ENCODE data around the gene PSMG3. TPM values are rescaled to one million over a fixed set of nuclear protein-coding genes. Genes with fewer than 3 reads are reported as not detected.

The PSMG3 gene
- total RNA-seq, 4 donors from 2014 or later: 22.0 to 37.7 (median 28.4) TPM

DNA sequence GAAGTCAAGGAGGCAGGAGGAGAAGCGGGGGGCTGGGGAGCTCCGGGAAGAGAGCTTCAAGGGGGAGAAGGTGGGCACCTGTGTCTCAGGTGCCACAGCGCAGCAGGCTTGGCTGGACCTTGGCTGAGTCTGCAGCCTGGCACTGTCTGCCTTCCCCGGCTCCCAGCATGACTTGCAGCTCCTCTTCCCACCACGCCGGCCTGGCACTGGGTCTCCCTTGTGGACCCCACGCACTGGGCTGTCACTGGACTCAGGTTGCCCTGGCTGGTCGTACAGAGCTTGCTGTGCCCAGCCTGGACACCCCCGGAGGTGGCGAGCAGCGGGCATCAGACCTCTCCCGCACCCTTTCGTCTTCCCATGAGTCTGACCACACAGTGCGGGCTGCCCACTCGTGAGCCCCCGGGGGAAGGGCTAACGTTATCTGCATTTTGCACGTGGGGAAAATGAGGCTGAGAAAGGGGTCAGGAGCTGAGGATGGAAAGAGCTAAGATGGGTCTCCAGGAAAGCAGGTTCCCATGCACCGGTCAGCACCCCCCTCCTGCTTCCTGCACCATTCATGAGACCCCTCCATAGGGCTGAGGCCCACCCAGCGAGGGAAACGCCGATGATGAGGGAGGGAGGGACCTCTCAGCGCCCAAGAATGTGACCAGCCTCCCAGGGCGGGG, 40.3 kb upstream of the PSMG3 start:
- no peak for ATAC-seq (ENCODE audit: low FRiP score)
- DNase-seq (ENCODE audit: low spot score): no peak
- TF ChIP-seq, protein P1, sequence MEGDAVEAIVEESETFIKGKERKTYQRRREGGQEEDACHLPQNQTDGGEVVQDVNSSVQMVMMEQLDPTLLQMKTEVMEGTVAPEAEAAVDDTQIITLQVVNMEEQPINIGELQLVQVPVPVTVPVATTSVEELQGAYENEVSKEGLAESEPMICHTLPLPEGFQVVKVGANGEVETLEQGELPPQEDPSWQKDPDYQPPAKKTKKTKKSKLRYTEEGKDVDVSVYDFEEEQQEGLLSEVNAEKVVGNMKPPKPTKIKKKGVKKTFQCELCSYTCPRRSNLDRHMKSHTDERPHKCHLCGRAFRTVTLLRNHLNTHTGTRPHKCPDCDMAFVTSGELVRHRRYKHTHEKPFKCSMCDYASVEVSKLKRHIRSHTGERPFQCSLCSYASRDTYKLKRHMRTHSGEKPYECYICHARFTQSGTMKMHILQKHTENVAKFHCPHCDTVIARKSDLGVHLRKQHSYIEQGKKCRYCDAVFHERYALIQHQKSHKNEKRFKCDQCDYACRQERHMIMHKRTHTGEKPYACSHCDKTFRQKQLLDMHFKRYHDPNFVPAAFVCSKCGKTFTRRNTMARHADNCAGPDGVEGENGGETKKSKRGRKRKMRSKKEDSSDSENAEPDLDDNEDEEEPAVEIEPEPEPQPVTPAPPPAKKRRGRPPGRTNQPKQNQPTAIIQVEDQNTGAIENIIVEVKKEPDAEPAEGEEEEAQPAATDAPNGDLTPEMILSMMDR (IDR thresholded peaks at IDR 0.05): no peak

DNA sequence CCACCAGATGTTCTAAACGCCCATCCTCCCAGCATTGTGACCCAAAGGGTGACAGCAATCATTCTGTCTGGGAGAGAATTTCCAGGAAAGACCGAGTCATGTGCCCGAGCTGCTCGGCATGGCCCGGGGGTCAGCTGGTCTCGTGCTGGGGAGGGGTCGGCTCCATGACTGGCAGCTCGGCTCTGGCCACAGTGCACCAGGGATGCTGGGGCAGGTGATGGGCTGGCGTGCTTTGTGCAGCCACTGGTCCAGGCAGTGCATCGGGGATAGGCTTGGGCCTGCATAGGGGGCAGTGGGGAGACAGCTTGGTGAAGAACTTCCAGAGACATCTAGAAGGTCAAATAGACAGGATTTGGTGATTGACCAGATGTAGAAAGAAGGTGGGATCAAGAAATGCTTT, 39.2 kb upstream of the PSMG3 start:
- TF ChIP-seq, protein P1 (IDR thresholded peaks at IDR 0.05): no peak
- DNase-seq (ENCODE audit: low spot score) (no peak), ATAC-seq (ENCODE audit: low FRiP score) (no peak)

DNA sequence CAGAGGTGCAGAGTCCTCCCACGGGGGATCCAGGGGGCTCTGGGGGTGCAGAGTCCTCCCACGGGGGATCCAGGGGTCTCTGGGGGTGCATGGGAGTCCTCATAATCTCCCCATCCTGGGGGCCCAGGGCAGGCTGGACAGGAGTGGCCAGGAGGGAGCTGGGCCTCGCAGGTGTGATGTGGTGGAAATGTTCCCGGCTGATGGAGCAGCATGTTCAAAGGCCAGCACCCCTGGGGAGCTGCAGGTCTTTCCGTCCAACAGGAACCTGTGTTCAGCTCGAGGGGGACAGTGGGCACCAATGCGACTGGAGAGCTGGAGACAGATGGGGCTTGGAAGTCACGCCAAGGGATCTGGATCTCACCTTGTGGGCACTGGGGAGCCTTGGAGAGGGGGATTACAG, 38.5 kb upstream of the PSMG3 start:
- TF ChIP-seq, protein P1 (IDR thresholded peaks at IDR 0.05): no peak
- no peak for DNase-seq (ENCODE audit: low spot score)
- no peak for ATAC-seq (ENCODE audit: low FRiP score)

DNA sequence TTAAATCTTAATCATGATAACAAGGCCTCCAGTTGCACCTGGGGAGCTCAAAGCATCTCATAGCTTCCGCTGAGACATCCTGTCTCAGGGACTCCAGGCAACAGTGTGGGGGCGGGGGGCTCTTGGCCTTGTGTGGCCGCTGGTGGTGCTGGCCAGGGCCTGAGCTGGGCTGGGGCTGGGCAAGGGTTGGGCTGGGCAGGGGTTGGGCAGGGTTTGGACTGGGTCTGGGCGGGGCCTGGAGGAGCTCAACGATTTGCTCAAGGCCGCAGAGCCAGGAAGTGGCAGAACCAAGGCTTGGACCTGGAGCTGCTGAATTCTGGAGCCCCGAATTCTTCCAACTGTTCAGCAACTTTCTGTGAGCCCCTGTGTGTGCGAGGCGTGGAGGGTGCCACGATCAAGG, 37.9 kb upstream of the PSMG3 start:
- DNase-seq (ENCODE audit: low spot score) (no peak), ATAC-seq (ENCODE audit: low FRiP score) (no peak)
- TF ChIP-seq, protein P1 (IDR thresholded peaks at IDR 0.05): no peak

DNA sequence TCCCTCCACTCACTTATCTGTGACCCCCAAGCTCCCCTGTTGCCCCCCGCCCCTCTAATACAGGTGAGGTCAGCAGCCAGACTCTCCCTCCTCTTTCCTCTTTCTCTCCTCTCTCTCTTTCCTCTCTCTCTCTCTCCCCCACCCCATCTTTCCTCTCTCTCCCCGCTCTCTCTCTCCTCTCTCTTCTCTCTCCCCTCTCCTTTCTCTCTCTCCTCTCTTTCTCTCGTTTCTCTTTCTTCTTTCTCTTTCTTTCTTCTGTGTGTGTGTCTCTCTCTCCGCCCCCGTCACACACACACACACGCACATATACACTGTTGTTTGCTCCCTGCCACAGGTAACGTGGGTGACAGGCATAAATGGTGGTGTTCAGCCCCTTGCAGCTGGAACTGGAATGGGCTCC, 37.2 kb upstream of the PSMG3 start:
- TF ChIP-seq, protein P1 (IDR thresholded peaks at IDR 0.05): no peak
- ATAC-seq (ENCODE audit: low FRiP score) (no peak), DNase-seq (ENCODE audit: low spot score) (no peak)

DNA sequence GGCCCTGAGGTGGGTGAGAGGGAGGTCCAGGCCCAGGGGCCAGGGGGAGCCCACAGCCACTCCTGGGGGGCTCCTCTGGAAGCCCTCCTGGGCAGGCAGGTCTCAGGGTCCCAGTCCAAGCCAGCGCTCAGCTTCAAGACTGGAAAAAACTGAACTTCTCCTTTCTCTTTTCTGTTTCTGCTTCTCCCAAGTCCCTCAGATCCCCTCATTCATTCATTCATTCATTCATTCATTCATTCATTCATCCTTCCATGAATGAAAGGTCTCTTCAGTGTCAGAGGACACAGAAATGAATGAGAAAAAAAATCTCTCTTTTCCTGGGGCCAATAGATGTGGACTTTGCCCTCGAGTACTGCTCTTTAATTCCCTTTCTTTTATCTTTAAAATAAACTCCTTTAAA, 34.6 kb upstream of the PSMG3 start:
- TF ChIP-seq, protein P1 (IDR thresholded peaks at IDR 0.05): no peak
- no peak for DNase-seq (ENCODE audit: low spot score)
- no peak for ATAC-seq (ENCODE audit: low FRiP score)
